Natural killer cell treated with Interleukin-12 subunit alpha and Interleukin-12 subunit beta and Interleukin-15 and Interleukin-18, amount 100 ng/mL, for 72 hours (primary cell): ENCODE data around the gene CEP63. TPM values are rescaled to one million over a fixed set of nuclear protein-coding genes. Genes with fewer than 3 reads are reported as not detected.
A peak's percentile ranks its signal among the peaks of the same experiment; 100 is the strongest.

Experiments
- ATAC-seq, 2 donors: fragments of 150-1000 bp; cut with Tn5 transposase in 1 of 2; sonication (Bioruptor Pico), chemical (Tn5 transposase) in 1 of 2; 2 replicates each; pipeline ENCODE4 v1.10.0; 2021
- DNase-seq: peaks from one replicate; pipeline ENCODE4 v3.0.0; 2022; ENCODE audit warnings: low spot score
- H3K27ac Mint-ChIP-seq, 2 donors: 1 replicate in 1 of 2; 2 replicates in 1 of 2; pipeline ENCODE4 v1.8.0; 2022; ENCODE audit warnings: mixed read lengths in 2 of 2, mild to moderate bottlenecking in 1 of 2, moderate library complexity in 1 of 2
- H3K27me3 Mint-ChIP-seq, 2 donors: 1 replicate in 1 of 2; 2 replicates in 1 of 2; pipeline ENCODE4 v1.8.0; 2022; ENCODE audit warnings: mixed read lengths in 2 of 2
- H3K36me3 Mint-ChIP-seq: one replicate; pipeline ENCODE4 v1.8.0; 2022; ENCODE audit warnings: mixed read lengths
- H3K4me1 Mint-ChIP-seq, 2 donors: 1 replicate in 1 of 2; 2 replicates in 1 of 2; pipeline ENCODE4 v1.8.0; 2022; ENCODE audit warnings: low read depth in 2 of 2, mixed read lengths in 2 of 2, mild to moderate bottlenecking in 1 of 2
- H3K4me3 Mint-ChIP-seq: one replicate; pipeline ENCODE4 v1.8.0; 2022; ENCODE audit warnings: mixed read lengths
- H3K9me3 Mint-ChIP-seq: 2 replicates; pipeline ENCODE4 v1.8.0; 2022; ENCODE audit warnings: mixed read lengths
- total RNA-seq, 2 donors: library from RNA; stranded (reverse); gene quantifications; one replicate each; pipeline ENCODE4 v1.2.3, GENCODE V29; 2022

The CEP63 gene
- 10 to 100 TPM; 17.1 to 24.1 TPM for total RNA-seq

- Mint-ChIP-seq H3K9me3 (no peaks in the 10 kb centered on the region), H3K27me3 (no peaks in the 10 kb centered on the region), H3K4me1 (peaks cover 36 to 41% of the 10 kb centered on the region in 2 donors), H3K27ac (peak within 1 kb of the TSS; percentile 96 to 97), H3K36me3 (peaks cover 11% of the 10 kb centered on the region), H3K4me3 (peak within 1 kb of the TSS; percentile 91)
- peak; percentile 95 for DNase-seq
- ATAC-seq, result peak; percentile 89 to 90
Measured at GRCh38 chr3:134485718-134486576, at the start of gene CEP63, which contains the start of gene ANAPC13. TSS of gene CEP63 (plus strand) at chr3:134486057. CDS start at chr3:134495321, 9,264 bp downstream. TSS of gene ANAPC13 (minus strand) at chr3:134485985. CDS start at chr3:134482904, 3,081 bp downstream.

- no peak overlapping the region for H3K27ac Mint-ChIP-seq
- no peaks in the 10 kb centered on the region for H3K4me1 Mint-ChIP-seq
- no peak overlapping the region for H3K4me3 Mint-ChIP-seq
- no peak for DNase-seq
- H3K27me3 Mint-ChIP-seq, result peaks cover 27 to 56% of the 10 kb centered on the region in 2 donors
- H3K36me3 Mint-ChIP-seq, result no peaks in the 10 kb centered on the region
- no peak for ATAC-seq
- no peaks in the 10 kb centered on the region for H3K9me3 Mint-ChIP-seq
Measured at GRCh38 chr3:134437211-134437752, 48.6 kb upstream of the CEP63 start.

- DNase-seq (no peak), ATAC-seq (no peak)
- peaks cover 9% of the 10 kb centered on the region for H3K9me3 Mint-ChIP-seq
- H3K4me3 Mint-ChIP-seq, result no peak overlapping the region
- peaks cover 15% of the 10 kb centered on the region for H3K36me3 Mint-ChIP-seq
- H3K27ac Mint-ChIP-seq, result no peak overlapping the region
- peaks cover 39 to 64% of the 10 kb centered on the region in 2 donors for H3K27me3 Mint-ChIP-seq
- no peaks in the 10 kb centered on the region for H3K4me1 Mint-ChIP-seq
Measured at GRCh38 chr3:134441321-134441720, 44.5 kb upstream of the CEP63 start.

- H3K36me3 Mint-ChIP-seq, result peaks cover 15% of the 10 kb centered on the region
- no peak for DNase-seq
- no peak overlapping the region for H3K4me3 Mint-ChIP-seq
- H3K4me1 Mint-ChIP-seq, result no peaks in the 10 kb centered on the region
- peaks cover 9% of the 10 kb centered on the region for H3K9me3 Mint-ChIP-seq
- peaks cover 39 to 62% of the 10 kb centered on the region in 2 donors for H3K27me3 Mint-ChIP-seq
- ATAC-seq, result no peak
- no peak overlapping the region for H3K27ac Mint-ChIP-seq
Measured at GRCh38 chr3:134441821-134442220, 44.0 kb upstream of the CEP63 start.

- peaks cover 15% of the 10 kb centered on the region for H3K36me3 Mint-ChIP-seq
- no peak overlapping the region for H3K4me3 Mint-ChIP-seq
- DNase-seq, result no peak
- ATAC-seq, result no peak
- H3K4me1 Mint-ChIP-seq, result no peaks in the 10 kb centered on the region
- no peak overlapping the region for H3K27ac Mint-ChIP-seq
- H3K9me3 Mint-ChIP-seq, result peaks cover 9% of the 10 kb centered on the region
- H3K27me3 Mint-ChIP-seq, result peaks cover 28 to 38% of the 10 kb centered on the region in 2 donors
Measured at GRCh38 chr3:134445095-134445494, 40.8 kb upstream of the CEP63 start.

- Mint-ChIP-seq H3K27me3 (peaks cover 26 to 35% of the 10 kb centered on the region in 2 donors), H3K36me3 (peaks cover 15% of the 10 kb centered on the region), H3K4me3 (no peak overlapping the region), H3K4me1 (no peaks in the 10 kb centered on the region), H3K27ac (no peak overlapping the region), H3K9me3 (peaks cover 9% of the 10 kb centered on the region)
- ATAC-seq (no peak), DNase-seq (no peak)
Measured at GRCh38 chr3:134445636-134446035, 40.2 kb upstream of the CEP63 start.

GRCh38 chr3:134446800-134447199 is 39.1 kb upstream of the CEP63 start:
- ATAC-seq (no peak), DNase-seq (no peak)
- no peak overlapping the region for H3K4me3 Mint-ChIP-seq
- peaks cover 9% of the 10 kb centered on the region for H3K9me3 Mint-ChIP-seq
- peaks cover 15% of the 10 kb centered on the region for H3K36me3 Mint-ChIP-seq
- peaks cover 23 to 27% of the 10 kb centered on the region in 2 donors for H3K27me3 Mint-ChIP-seq
- no peaks in the 10 kb centered on the region for H3K4me1 Mint-ChIP-seq
- H3K27ac Mint-ChIP-seq, result no peak overlapping the region

- ATAC-seq (peak in 1 of 2 donors; percentile 48), DNase-seq (no peak)
- Mint-ChIP-seq H3K36me3 (peaks cover 15% of the 10 kb centered on the region), H3K4me3 (no peak overlapping the region), H3K27me3 (peaks cover 19 to 27% of the 10 kb centered on the region in 2 donors), H3K4me1 (no peaks in the 10 kb centered on the region), H3K27ac (no peak overlapping the region), H3K9me3 (peaks cover 9% of the 10 kb centered on the region)
Measured at GRCh38 chr3:134447351-134447750, 38.5 kb upstream of the CEP63 start.

GRCh38 chr3:134448664-134449063 is 37.2 kb upstream of the CEP63 start:
- Mint-ChIP-seq H3K27me3 (peaks cover 18 to 32% of the 10 kb centered on the region in 2 donors), H3K9me3 (peaks cover 9% of the 10 kb centered on the region), H3K4me3 (no peak overlapping the region), H3K27ac (no peak overlapping the region), H3K36me3 (peaks cover 15% of the 10 kb centered on the region), H3K4me1 (no peaks in the 10 kb centered on the region)
- DNase-seq, result no peak
- no peak for ATAC-seq

GRCh38 chr3:134449277-134449676 is 36.6 kb upstream of the CEP63 start:
- DNase-seq (no peak), ATAC-seq (no peak)
- peaks cover 18 to 33% of the 10 kb centered on the region in 2 donors for H3K27me3 Mint-ChIP-seq
- H3K36me3 Mint-ChIP-seq, result peaks cover 15% of the 10 kb centered on the region
- H3K27ac Mint-ChIP-seq, result no peak overlapping the region
- H3K4me3 Mint-ChIP-seq, result no peak overlapping the region
- no peaks in the 10 kb centered on the region for H3K4me1 Mint-ChIP-seq
- H3K9me3 Mint-ChIP-seq, result peaks cover 9% of the 10 kb centered on the region

GRCh38 chr3:134449951-134450350 is 35.9 kb upstream of the CEP63 start:
- ATAC-seq, result no peak
- Mint-ChIP-seq H3K36me3 (peaks cover 10% of the 10 kb centered on the region), H3K27me3 (peaks cover 12 to 27% of the 10 kb centered on the region in 2 donors), H3K27ac (no peak overlapping the region), H3K4me1 (no peaks in the 10 kb centered on the region), H3K4me3 (no peak overlapping the region), H3K9me3 (peaks cover 7% of the 10 kb centered on the region)
- DNase-seq, result no peak

- Mint-ChIP-seq H3K9me3 (no peaks in the 10 kb centered on the region), H3K27ac (no peak overlapping the region), H3K36me3 (no peaks in the 10 kb centered on the region), H3K4me1 (no peaks in the 10 kb centered on the region), H3K27me3 (peaks cover 14 to 37% of the 10 kb centered on the region in 2 donors), H3K4me3 (no peak overlapping the region)
- DNase-seq (no peak), ATAC-seq (no peak)
Measured at GRCh38 chr3:134453631-134454030, 32.2 kb upstream of the CEP63 start.

GRCh38 chr3:134457376-134458074 is 28.3 kb upstream of the CEP63 start:
- DNase-seq (no peak), ATAC-seq (no peak)
- H3K36me3 Mint-ChIP-seq, result no peaks in the 10 kb centered on the region
- no peak overlapping the region for H3K27ac Mint-ChIP-seq
- no peaks in the 10 kb centered on the region for H3K9me3 Mint-ChIP-seq
- H3K4me3 Mint-ChIP-seq, result no peak overlapping the region
- H3K4me1 Mint-ChIP-seq, result no peaks in the 10 kb centered on the region
- H3K27me3 Mint-ChIP-seq, result peaks cover 22 to 50% of the 10 kb centered on the region in 2 donors
